Endothelial cell (in vitro differentiated cells): ENCODE data around the gene FHAD1. TPM values are rescaled to one million over a fixed set of nuclear protein-coding genes. Genes with fewer than 3 reads are reported as not detected.

ENCODE experiments used
- DNase-seq: peaks from one replicate; pipeline ENCODE4 v3.0.0; 2021; ENCODE audit warnings: low spot score
- H3K27ac Mint-ChIP-seq: one replicate; pipeline ENCODE4 v1.8.0; 2021; ENCODE audit warnings: mixed read lengths, inconsistent platforms; ENCODE audit not compliant: unreplicated experiment
- H3K27me3 Mint-ChIP-seq: one replicate; pipeline ENCODE4 v1.8.0; 2021; ENCODE audit warnings: mild to moderate bottlenecking, moderate library complexity, mixed read lengths, inconsistent platforms; ENCODE audit not compliant: unreplicated experiment
- H3K36me3 Mint-ChIP-seq: one replicate; pipeline ENCODE4 v1.8.0; 2021; ENCODE audit warnings: mild to moderate bottlenecking, low read depth, mixed read lengths, inconsistent platforms; ENCODE audit not compliant: unreplicated experiment
- H3K4me1 Mint-ChIP-seq: one replicate; pipeline ENCODE4 v1.8.0; 2021; ENCODE audit warnings: mild to moderate bottlenecking, mixed read lengths, inconsistent platforms; ENCODE audit not compliant: unreplicated experiment
- H3K4me3 Mint-ChIP-seq: one replicate; pipeline ENCODE4 v1.8.0; 2021; ENCODE audit warnings: mild to moderate bottlenecking, mixed read lengths, inconsistent platforms; ENCODE audit not compliant: unreplicated experiment
- H3K9me3 Mint-ChIP-seq: one replicate; pipeline ENCODE4 v1.8.0; 2021; ENCODE audit warnings: mixed read lengths, inconsistent platforms; ENCODE audit not compliant: unreplicated experiment
- CTCF ChIP-seq: fragments of 200-600 bp; sonication (generic); IDR thresholded peaks from one replicate; pipeline ENCODE4 v1.5.0; 2021; ENCODE audit warnings: antibody characterized with exemption; ENCODE audit not compliant: unreplicated experiment
- total RNA-seq: library from RNA; stranded (reverse); fragmentation: NEBNext Ultra II Directional; extraction: Animal tissue kit (Norgen Biotek cat#: 25700); gene quantifications from one replicate; pipeline ENCODE4 v1.2.1, GENCODE V29; 2021; ENCODE audit not compliant: unreplicated experiment

FHAD1 gene
- total RNA-seq, 1 donor from 2014 or later: 2.1 TPM

- H3K9me3 Mint-ChIP-seq: no peaks in the 10 kb centered on the region
These were observed 7.5 kb downstream of the FHAD1 start for GRCh38 chr1:15254559-15254958.

GRCh38 chr1:15255582-15256149 lies 8.6 kb downstream of the FHAD1 start:
- no peaks in the 10 kb centered on the region for H3K9me3 Mint-ChIP-seq
- DNase-seq: no peak
- TF ChIP-seq CTCF: no peak
- H3K36me3 Mint-ChIP-seq: no peaks in the 10 kb centered on the region
- no peak overlapping the region for H3K4me3 Mint-ChIP-seq
- H3K27me3 Mint-ChIP-seq: peaks cover 10% of the 10 kb centered on the region
- H3K27ac Mint-ChIP-seq: no peak overlapping the region
- peaks cover 26% of the 10 kb centered on the region for H3K4me1 Mint-ChIP-seq

More at GRCh38 chr1:15254559-15254958, 7.5 kb downstream of the FHAD1 start:
- no peak overlapping the region for H3K4me3 Mint-ChIP-seq
- no peak overlapping the region for H3K27ac Mint-ChIP-seq
- TF ChIP-seq CTCF: no peak
- H3K4me1 Mint-ChIP-seq: peaks cover 17% of the 10 kb centered on the region
- H3K27me3 Mint-ChIP-seq: peaks cover 10% of the 10 kb centered on the region
- H3K36me3 Mint-ChIP-seq: no peaks in the 10 kb centered on the region
- DNase-seq: no peak

GRCh38 chr1:15256584-15256983 lies 9.6 kb downstream of the FHAD1 start:
- peaks cover 12% of the 10 kb centered on the region for H3K27me3 Mint-ChIP-seq
- no peak for TF ChIP-seq CTCF
- no peak overlapping the region for H3K27ac Mint-ChIP-seq
- no peaks in the 10 kb centered on the region for H3K9me3 Mint-ChIP-seq
- H3K4me3 Mint-ChIP-seq: no peak overlapping the region
- H3K4me1 Mint-ChIP-seq: peaks cover 35% of the 10 kb centered on the region
- no peak for DNase-seq
- H3K36me3 Mint-ChIP-seq: no peaks in the 10 kb centered on the region

- Mint-ChIP-seq H3K9me3 (no peaks in the 10 kb centered on the region), H3K27ac (no peak overlapping the region), H3K4me3 (no peak overlapping the region), H3K36me3 (no peaks in the 10 kb centered on the region), H3K27me3 (peaks cover 12% of the 10 kb centered on the region), H3K4me1 (peaks cover 43% of the 10 kb centered on the region)
- DNase-seq: no peak
- no peak for TF ChIP-seq CTCF
These were observed 10.3 kb downstream of the FHAD1 start for GRCh38 chr1:15257309-15257708.

- Mint-ChIP-seq H3K36me3 (no peaks in the 10 kb centered on the region), H3K27me3 (peaks cover 12% of the 10 kb centered on the region), H3K4me3 (no peak overlapping the region), H3K27ac (no peak overlapping the region), H3K4me1 (peaks cover 37% of the 10 kb centered on the region), H3K9me3 (no peaks in the 10 kb centered on the region)
- DNase-seq: no peak
- TF ChIP-seq CTCF: no peak
These were observed 12.0 kb downstream of the FHAD1 start for GRCh38 chr1:15258833-15259621.
